Measurements from ENCODE around the gene MFF. TPM values are rescaled to one million over a fixed set of nuclear protein-coding genes. Genes with fewer than 3 reads are reported as not detected.

Gene MFF
- total RNA-seq, 1 donor from 2014 or later, result 57.2 TPM

DNA sequence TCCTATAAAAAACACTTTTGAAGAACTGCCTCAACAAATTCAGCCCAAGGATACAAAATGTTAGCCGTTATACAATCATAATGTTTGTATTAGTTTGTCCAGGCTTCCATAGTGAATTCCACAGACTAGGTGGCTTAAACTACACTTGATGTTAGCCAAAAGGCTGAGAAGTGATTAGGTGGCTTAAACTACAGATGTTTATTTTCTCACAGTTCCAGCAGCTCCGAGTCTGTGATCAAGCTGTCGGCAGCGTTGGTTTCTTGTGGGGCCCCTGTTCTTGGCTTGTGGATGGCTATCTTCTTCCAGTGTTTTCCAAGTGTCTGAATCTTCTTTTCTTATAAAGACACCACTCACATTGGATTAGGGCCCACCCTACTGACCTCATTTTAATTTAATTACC lies 31.5 kb upstream of the MFF start:
- no peak overlapping the region for H3K4me3 ChIP-seq
- TF ChIP-seq, protein P1, sequence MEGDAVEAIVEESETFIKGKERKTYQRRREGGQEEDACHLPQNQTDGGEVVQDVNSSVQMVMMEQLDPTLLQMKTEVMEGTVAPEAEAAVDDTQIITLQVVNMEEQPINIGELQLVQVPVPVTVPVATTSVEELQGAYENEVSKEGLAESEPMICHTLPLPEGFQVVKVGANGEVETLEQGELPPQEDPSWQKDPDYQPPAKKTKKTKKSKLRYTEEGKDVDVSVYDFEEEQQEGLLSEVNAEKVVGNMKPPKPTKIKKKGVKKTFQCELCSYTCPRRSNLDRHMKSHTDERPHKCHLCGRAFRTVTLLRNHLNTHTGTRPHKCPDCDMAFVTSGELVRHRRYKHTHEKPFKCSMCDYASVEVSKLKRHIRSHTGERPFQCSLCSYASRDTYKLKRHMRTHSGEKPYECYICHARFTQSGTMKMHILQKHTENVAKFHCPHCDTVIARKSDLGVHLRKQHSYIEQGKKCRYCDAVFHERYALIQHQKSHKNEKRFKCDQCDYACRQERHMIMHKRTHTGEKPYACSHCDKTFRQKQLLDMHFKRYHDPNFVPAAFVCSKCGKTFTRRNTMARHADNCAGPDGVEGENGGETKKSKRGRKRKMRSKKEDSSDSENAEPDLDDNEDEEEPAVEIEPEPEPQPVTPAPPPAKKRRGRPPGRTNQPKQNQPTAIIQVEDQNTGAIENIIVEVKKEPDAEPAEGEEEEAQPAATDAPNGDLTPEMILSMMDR (IDR thresholded peaks at IDR 0.05), result no peak
- intact Hi-C loops (cut with DNase I), result no loop called here
- H3K27me3 ChIP-seq, result no peaks in the 10 kb centered on the region
- DNase-seq (no peak), ATAC-seq (no peak)
- H3K36me3 ChIP-seq, result no peaks in the 10 kb centered on the region
- no peak overlapping the region for H3K27ac ChIP-seq
- H3K4me1 ChIP-seq, result no peaks in the 10 kb centered on the region
- H3K9me3 ChIP-seq, result no peaks in the 10 kb centered on the region

DNA sequence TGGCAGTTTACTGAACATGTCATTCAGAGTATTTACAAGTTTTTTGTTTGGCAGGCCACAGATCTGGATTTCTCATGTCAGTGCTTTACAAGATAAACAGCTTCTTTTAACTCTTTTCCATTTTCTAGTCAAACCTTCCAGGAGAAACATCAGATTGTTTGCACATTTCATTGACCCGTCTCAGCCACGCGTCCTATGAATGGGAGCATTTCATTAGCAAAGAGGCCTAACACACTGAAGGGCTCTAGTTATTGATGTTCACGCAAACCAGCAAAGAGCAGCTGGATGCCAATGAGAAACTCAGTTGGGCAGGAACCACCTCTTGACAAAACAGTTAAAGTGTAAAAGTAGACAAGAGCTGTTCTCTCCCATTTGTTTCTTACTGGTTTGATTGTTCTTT lies 29.2 kb upstream of the MFF start:
- TF ChIP-seq, protein P1 (IDR thresholded peaks at IDR 0.05), result no peak
- Histone ChIP-seq H3K27ac (no peak overlapping the region), H3K4me1 (no peaks in the 10 kb centered on the region), H3K36me3 (no peaks in the 10 kb centered on the region), H3K4me3 (no peak overlapping the region), H3K27me3 (no peaks in the 10 kb centered on the region), H3K9me3 (no peaks in the 10 kb centered on the region)
- ATAC-seq, result no peak
- intact Hi-C loops (cut with DNase I), result no loop called here
- DNase-seq, result no peak

- no peaks in the 10 kb centered on the region for H3K9me3 ChIP-seq
- no peak for DNase-seq
- no peak overlapping the region for H3K27ac ChIP-seq
- H3K4me1 ChIP-seq, result no peaks in the 10 kb centered on the region
- H3K4me3 ChIP-seq, result no peak overlapping the region
- TF ChIP-seq, protein P1 (IDR thresholded peaks at IDR 0.05), result no peak
- no peaks in the 10 kb centered on the region for H3K27me3 ChIP-seq
- intact Hi-C loops (cut with DNase I), result no loop called here
- no peaks in the 10 kb centered on the region for H3K36me3 ChIP-seq
- no peak for ATAC-seq
Measured at GRCh38 chr2:227296671-227297405, 28.2 kb upstream of the MFF start.

GRCh38 chr2:227301523-227301922 lies 23.5 kb upstream of the MFF start:
- no peak overlapping the region for H3K27ac ChIP-seq
- no peak for ATAC-seq
- no peaks in the 10 kb centered on the region for H3K4me1 ChIP-seq
- no peak overlapping the region for H3K4me3 ChIP-seq
- no peak for DNase-seq
- H3K36me3 ChIP-seq, result no peaks in the 10 kb centered on the region
- H3K9me3 ChIP-seq, result no peaks in the 10 kb centered on the region
- no peaks in the 10 kb centered on the region for H3K27me3 ChIP-seq
- TF ChIP-seq, protein P1 (IDR thresholded peaks at IDR 0.05), result no peak
- intact Hi-C loops (cut with DNase I), result no loop called here

- ATAC-seq, result no peak
- TF ChIP-seq, protein P1 (IDR thresholded peaks at IDR 0.05), result no peak
- H3K4me3 ChIP-seq, result no peak overlapping the region
- no peaks in the 10 kb centered on the region for H3K4me1 ChIP-seq
- no peaks in the 10 kb centered on the region for H3K36me3 ChIP-seq
- no peak overlapping the region for H3K27ac ChIP-seq
- intact Hi-C loops (cut with DNase I), result no loop called here
- H3K27me3 ChIP-seq, result no peaks in the 10 kb centered on the region
- no peak for DNase-seq
- H3K9me3 ChIP-seq, result no peaks in the 10 kb centered on the region
Measured at GRCh38 chr2:227308784-227309183, 16.3 kb upstream of the MFF start.

GRCh38 chr2:227310756-227311110 lies 14.3 kb upstream of the MFF start:
- no peaks in the 10 kb centered on the region for H3K36me3 ChIP-seq
- DNase-seq, result no peak
- no peaks in the 10 kb centered on the region for H3K4me1 ChIP-seq
- H3K9me3 ChIP-seq, result no peaks in the 10 kb centered on the region
- no peaks in the 10 kb centered on the region for H3K27me3 ChIP-seq
- ATAC-seq, result peak; percentile 64
- intact Hi-C loops (cut with DNase I), result no loop called here
- H3K4me3 ChIP-seq, result no peak overlapping the region
- no peak overlapping the region for H3K27ac ChIP-seq
- TF ChIP-seq, protein P1 (IDR thresholded peaks at IDR 0.05), result no peak

Measured in upper lobe of right lung (tissue), 1 donor.